22Rv1 (cell line): ENCODE data around the gene BIRC5.

Experiments
- CTCF ChIP-seq: fragments of 450-650 bp; IDR thresholded peaks from 2 replicates; pipeline ENCODE4 v1.5.1; 2017; ENCODE audit warnings: mild to moderate bottlenecking
- ZFX ChIP-seq: fragments of 450-650 bp; IDR thresholded peaks from 2 replicates; pipeline ENCODE4 v1.6.1; 2017; ENCODE audit warnings: antibody characterized with exemption, borderline replicate concordance

GRCh38 chr17:78235885-78236284 is 21.8 kb downstream of the BIRC5 start:
- TF ChIP-seq CTCF: no peak
- TF ChIP-seq ZFX: no peak
